Endodermal cell (in vitro differentiated cells): ENCODE results near the gene LMCD1. TPM values are rescaled to one million over a fixed set of nuclear protein-coding genes. Genes with fewer than 3 reads are reported as not detected.

Source experiments
- DNase-seq: peaks from one replicate; pipeline ENCODE4 v3.0.0-alpha.2; 2017
- H3K27ac ChIP-seq: 2 replicates; pipeline ENCODE4 v1.5.1; 2013; ENCODE audit warnings: mild to moderate bottlenecking, low read depth, low read length, moderate library complexity
- H3K27me3 ChIP-seq: 2 replicates; pipeline ENCODE4 v1.6.1; 2013; ENCODE audit warnings: mild to moderate bottlenecking, low read length, moderate library complexity; ENCODE audit not compliant: insufficient read depth, control insufficient read depth, poor library complexity, severe bottlenecking
- H3K36me3 ChIP-seq: 2 replicates; pipeline ENCODE4 v1.7.0; 2013; ENCODE audit warnings: mild to moderate bottlenecking, low read length, moderate library complexity; ENCODE audit not compliant: control insufficient read depth, insufficient read depth
- H3K4me1 ChIP-seq: one replicate; pipeline ENCODE4 v1.7.0; 2013; ENCODE audit warnings: low read length; ENCODE audit not compliant: control insufficient read depth, insufficient read depth
- H3K4me3 ChIP-seq: 2 replicates; pipeline ENCODE4 v1.5.1; 2013; ENCODE audit warnings: mild to moderate bottlenecking, low read length, moderate library complexity
- H3K9ac ChIP-seq: 2 replicates; pipeline ENCODE4 v1.6.1; 2013; ENCODE audit warnings: mild to moderate bottlenecking, low read length, moderate library complexity; ENCODE audit not compliant: poor library complexity, severe bottlenecking; ENCODE audit errors: extremely low read depth
- H3K9me3 ChIP-seq: 2 replicates; pipeline ENCODE4 v1.6.1; 2013; ENCODE audit warnings: mild to moderate bottlenecking, low read length, moderate library complexity; ENCODE audit not compliant: control insufficient read depth
- H3K27ac Mint-ChIP-seq: 2 replicates; pipeline ENCODE4 v1.8.0; 2020; ENCODE audit warnings: mixed read lengths
- H3K27me3 Mint-ChIP-seq: 2 replicates; pipeline ENCODE4 v1.8.0; 2021; ENCODE audit warnings: mild to moderate bottlenecking, mixed read lengths; ENCODE audit not compliant: insufficient read depth
- H3K36me3 Mint-ChIP-seq: 2 replicates; pipeline ENCODE4 v1.8.0; 2020; ENCODE audit warnings: low read depth, mixed read lengths
- H3K4me1 Mint-ChIP-seq: 2 replicates; pipeline ENCODE4 v1.8.0; 2020; ENCODE audit warnings: mixed read lengths
- H3K4me3 Mint-ChIP-seq: 2 replicates; pipeline ENCODE4 v1.8.0; 2020; ENCODE audit warnings: mild to moderate bottlenecking, moderate library complexity, mixed read lengths
- H3K9me3 Mint-ChIP-seq: 2 replicates; pipeline ENCODE4 v1.8.0; 2020; ENCODE audit warnings: mild to moderate bottlenecking, mixed read lengths
- CTCF ChIP-seq: fragments of 200-600 bp; sonication (generic); conservative IDR thresholded peaks from 2 replicates; pipeline ENCODE4 v1.5.0; 2021; ENCODE audit warnings: antibody characterized with exemption, mild to moderate bottlenecking
- WGBS, 2 experiments: methylation state at CpG; one replicate each; pipeline versions ENCODE4 v1.1.5 to v1.1.7; 2013; ENCODE audit warnings: missing lambda C conversion rate in 2 of 2, mixed read lengths in 1 of 2; ENCODE audit not compliant: insufficient coverage in 1 of 2, insufficient read length in 1 of 2; 5-methylcytosine and 5-hydroxymethylcytosine counted together
- total RNA-seq, 2 donors: library from RNA; stranded (reverse); fragmentation: NEBNext Ultra II Directional in 1 of 2; extraction: Animal tissue kit (Norgen Biotek cat#: 25700) in 1 of 2; gene quantifications; 2 replicates in 1 of 2; 3 replicates in 1 of 2; pipeline ENCODE4 v1.2.1, GENCODE V29; 2021

Gene LMCD1
- total RNA-seq, 2 donors from 2014 or later: 20.7 to 35.7 TPM

DNA sequence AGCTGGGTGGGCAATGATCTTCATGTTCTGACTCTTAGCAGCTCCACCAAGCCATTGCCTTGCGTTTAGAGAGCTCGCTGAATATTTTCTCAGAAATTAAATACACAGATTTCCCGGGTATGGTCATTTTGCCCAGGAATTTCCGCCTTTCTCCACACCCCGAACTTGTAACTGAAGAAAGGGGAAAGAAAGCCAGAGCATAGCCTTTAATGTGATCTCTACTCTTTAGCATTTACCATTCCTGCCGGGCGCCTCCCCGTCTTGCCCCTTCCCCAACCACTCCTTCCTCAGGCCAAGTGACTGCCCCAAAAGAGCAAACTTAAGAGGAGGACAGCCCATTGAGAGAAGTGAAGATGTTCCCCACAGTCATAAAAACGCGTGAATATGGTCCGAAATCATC, 53.1 kb downstream of the LMCD1 start:
- peak overlapping the region; percentile 92 for H3K27ac ChIP-seq
- H3K4me3 Mint-ChIP-seq: no peak overlapping the region
- no peak for TF ChIP-seq CTCF
- H3K27me3 Mint-ChIP-seq: no peaks in the 10 kb centered on the region
- no peaks in the 10 kb centered on the region for H3K27me3 ChIP-seq
- 89 to 92% methylated on average over 7 to 11 of the region's 11 CpGs for WGBS, 2 experiments
- no peak overlapping the region for H3K4me3 ChIP-seq
- no peaks in the 10 kb centered on the region for H3K4me1 ChIP-seq
- peaks cover 31% of the 10 kb centered on the region for H3K36me3 Mint-ChIP-seq
- H3K9me3 ChIP-seq: no peaks in the 10 kb centered on the region
- no peaks in the 10 kb centered on the region for H3K9me3 Mint-ChIP-seq
- no peak overlapping the region for H3K27ac Mint-ChIP-seq
- H3K9ac ChIP-seq: no peak overlapping the region
- peaks cover 84% of the 10 kb centered on the region for H3K36me3 ChIP-seq
- no peaks in the 10 kb centered on the region for H3K4me1 Mint-ChIP-seq
- no peak for DNase-seq

DNA sequence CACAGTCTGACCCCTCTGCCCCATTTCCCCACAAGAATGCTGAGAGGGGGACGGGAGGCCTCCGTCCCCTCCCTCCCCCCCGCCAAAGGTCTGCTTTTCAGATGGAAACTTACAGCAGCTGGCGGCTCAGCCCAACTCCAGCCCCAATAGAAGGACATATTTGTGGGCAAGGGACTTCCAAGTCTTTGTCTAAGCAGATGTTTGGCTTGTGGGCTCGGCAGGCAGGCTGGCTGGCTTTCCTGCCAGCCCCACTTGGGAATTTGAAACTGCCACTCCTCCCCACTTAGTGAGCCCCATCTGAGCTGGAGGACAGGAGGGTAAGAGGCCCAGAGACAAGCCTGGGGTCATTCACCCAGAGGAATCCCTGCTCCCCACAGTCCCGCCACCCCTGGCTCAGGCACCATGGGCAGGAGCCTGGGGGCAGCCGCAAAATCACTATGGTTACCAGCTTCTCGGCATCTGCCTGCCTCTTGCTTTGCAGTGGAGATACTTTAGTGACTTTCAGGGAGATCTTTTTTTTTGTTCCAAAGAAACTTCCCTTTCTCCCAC, 53.6 kb downstream of the LMCD1 start:
- TF ChIP-seq CTCF: no peak
- peaks cover 30% of the 10 kb centered on the region for H3K36me3 Mint-ChIP-seq
- H3K27ac ChIP-seq: peak overlapping the region; percentile 92
- H3K9ac ChIP-seq: no peak overlapping the region
- peaks cover 80% of the 10 kb centered on the region for H3K36me3 ChIP-seq
- H3K4me3 ChIP-seq: no peak overlapping the region
- no peak overlapping the region for H3K4me3 Mint-ChIP-seq
- peak; percentile 57 for DNase-seq
- no peaks in the 10 kb centered on the region for H3K9me3 ChIP-seq
- H3K27me3 ChIP-seq: no peaks in the 10 kb centered on the region
- no peak overlapping the region for H3K27ac Mint-ChIP-seq
- no peaks in the 10 kb centered on the region for H3K4me1 ChIP-seq
- H3K27me3 Mint-ChIP-seq: no peaks in the 10 kb centered on the region
- WGBS, 2 experiments: 67 to 83% methylated on average over 3 to 8 of the region's 8 CpGs
- H3K9me3 Mint-ChIP-seq: no peaks in the 10 kb centered on the region
- peaks cover under 1% of the 10 kb centered on the region for H3K4me1 Mint-ChIP-seq

GRCh38 chr3:8555725-8556472, 54.3 kb downstream of the LMCD1 start:
- H3K27me3 Mint-ChIP-seq: no peaks in the 10 kb centered on the region
- peaks cover 28% of the 10 kb centered on the region for H3K36me3 Mint-ChIP-seq
- no peaks in the 10 kb centered on the region for H3K9me3 Mint-ChIP-seq
- no peak for DNase-seq
- H3K4me3 ChIP-seq: no peak overlapping the region
- H3K27ac ChIP-seq: peak overlapping the region; percentile 92
- H3K36me3 ChIP-seq: peaks cover 76% of the 10 kb centered on the region
- no peaks in the 10 kb centered on the region for H3K9me3 ChIP-seq
- H3K4me3 Mint-ChIP-seq: no peak overlapping the region
- H3K9ac ChIP-seq: no peak overlapping the region
- TF ChIP-seq CTCF: no peak
- no peaks in the 10 kb centered on the region for H3K27me3 ChIP-seq
- peaks cover 6% of the 10 kb centered on the region for H3K4me1 Mint-ChIP-seq
- H3K4me1 ChIP-seq: no peaks in the 10 kb centered on the region
- 94% methylated on average over 5 to 6 of the region's 6 CpGs for WGBS, 2 experiments
- H3K27ac Mint-ChIP-seq: no peak overlapping the region
